Upper lobe of right lung (tissue), 1 donor: Measurements from ENCODE around the gene NR2C2AP. TPM values are rescaled to one million over a fixed set of nuclear protein-coding genes. Genes with fewer than 3 reads are reported as not detected.

Experiments
- ATAC-seq: fragments of 200-7000 bp; cut with Tn5 transposase; one replicate; pipeline ENCODE4 v1.9.1; 2020; ENCODE audit warnings: mild to moderate bottlenecking, moderate library complexity
- DNase-seq: peaks from one replicate; pipeline ENCODE4 v3.0.0-alpha.2; 2020
- H3K27ac ChIP-seq: fragments of 200-600 bp; one replicate; pipeline ENCODE4 v1.8.0; 2022
- H3K27me3 ChIP-seq: fragments of 200-600 bp; one replicate; pipeline ENCODE4 v1.8.0; 2022; ENCODE audit warnings: mild to moderate bottlenecking
- H3K36me3 ChIP-seq: fragments of 200-600 bp; one replicate; pipeline ENCODE4 v1.8.0; 2022
- H3K4me1 ChIP-seq: fragments of 200-600 bp; one replicate; pipeline ENCODE4 v1.8.0; 2022
- H3K4me3 ChIP-seq: fragments of 200-600 bp; one replicate; pipeline ENCODE4 v1.8.0; 2022; ENCODE audit warnings: mild to moderate bottlenecking
- H3K9me3 ChIP-seq: fragments of 200-600 bp; one replicate; pipeline ENCODE4 v1.8.0; 2022
- CTCF ChIP-seq: fragments of 200-600 bp; IDR thresholded peaks from one replicate; pipeline ENCODE4 v1.8.0; 2022; ENCODE audit warnings: antibody characterized with exemption
- intact Hi-C: fragments of 100-400 bp; cut with DNase I; formaldehyde crosslinking; loops from one replicate; pipeline ENCODE4 v1.11.0; 2022
- total RNA-seq: library from RNA; stranded (reverse); fragmentation: NEBNext Ultra II Directional; extraction: Animal tissue kit (Norgen Biotek cat#: 25700); gene quantifications from one replicate; pipeline ENCODE4 v1.2.1, GENCODE V29; 2021
- donor health status: DM: no; HTN: yes; CAD: no; lungs with severe emphysema.

Gene NR2C2AP
- total RNA-seq, 1 donor from 2014 or later, result 12.6 TPM

GRCh38 chr19:19226663-19227062 is 23.4 kb upstream of the NR2C2AP start:
- no peaks in the 10 kb centered on the region for H3K36me3 ChIP-seq
- peaks cover 43% of the 10 kb centered on the region for H3K27me3 ChIP-seq
- no peak overlapping the region for H3K27ac ChIP-seq
- intact Hi-C loops, result no loop called here
- peaks cover 6% of the 10 kb centered on the region for H3K4me1 ChIP-seq
- no peak overlapping the region for H3K4me3 ChIP-seq
- ATAC-seq, result no peak
- H3K9me3 ChIP-seq, result no peaks in the 10 kb centered on the region
- TF ChIP-seq CTCF, result no peak
- no peak for DNase-seq

- no peak for TF ChIP-seq CTCF
- Histone ChIP-seq H3K4me3 (no peak overlapping the region), H3K9me3 (no peaks in the 10 kb centered on the region), H3K27ac (no peak overlapping the region), H3K27me3 (peaks cover 43% of the 10 kb centered on the region), H3K4me1 (peaks cover 6% of the 10 kb centered on the region), H3K36me3 (no peaks in the 10 kb centered on the region)
- ATAC-seq, result no peak
- DNase-seq, result no peak
- intact Hi-C loops, result no loop called here
These were observed 23.0 kb upstream of the NR2C2AP start for GRCh38 chr19:19226204-19226603.

- intact Hi-C loops, result no loop called here
- DNase-seq (peak; percentile 90), ATAC-seq (peak; percentile 91)
- Histone ChIP-seq H3K27me3 (peaks cover 43% of the 10 kb centered on the region), H3K4me3 (peak overlapping the region; percentile 36), H3K27ac (no peak overlapping the region), H3K36me3 (no peaks in the 10 kb centered on the region), H3K4me1 (peaks cover 6% of the 10 kb centered on the region), H3K9me3 (no peaks in the 10 kb centered on the region)
- peak; percentile 65 for TF ChIP-seq CTCF
These were observed 21.8 kb upstream of the NR2C2AP start for GRCh38 chr19:19224852-19225494.

- no peaks in the 10 kb centered on the region for H3K36me3 ChIP-seq
- intact Hi-C loops, result no loop called here
- H3K9me3 ChIP-seq, result no peaks in the 10 kb centered on the region
- peak overlapping the region; percentile 36 for H3K4me3 ChIP-seq
- peaks cover 6% of the 10 kb centered on the region for H3K4me1 ChIP-seq
- DNase-seq, result no peak
- peaks cover 43% of the 10 kb centered on the region for H3K27me3 ChIP-seq
- H3K27ac ChIP-seq, result no peak overlapping the region
- no peak for ATAC-seq
- no peak for TF ChIP-seq CTCF
These were observed 21.1 kb upstream of the NR2C2AP start for GRCh38 chr19:19224150-19224851.

- no peak overlapping the region for H3K4me3 ChIP-seq
- no peak for DNase-seq
- peaks cover 6% of the 10 kb centered on the region for H3K4me1 ChIP-seq
- no peak for ATAC-seq
- TF ChIP-seq CTCF, result no peak
- H3K9me3 ChIP-seq, result no peaks in the 10 kb centered on the region
- intact Hi-C loops, result no loop called here
- no peaks in the 10 kb centered on the region for H3K36me3 ChIP-seq
- H3K27ac ChIP-seq, result no peak overlapping the region
- peaks cover 43% of the 10 kb centered on the region for H3K27me3 ChIP-seq
These were observed 20.4 kb upstream of the NR2C2AP start for GRCh38 chr19:19223636-19224035.
